ENCODE results near the gene ENTREP3.

- no peak for TF ChIP-seq BHLHE40 (IDR thresholded peaks at IDR 0.05; ENCODE audit: borderline replicate concordance)
- TF ChIP-seq FOXA1 (IDR thresholded peaks at IDR 0.05): no peak
- TF ChIP-seq FOXM1 (IDR thresholded peaks at IDR 0.05; ENCODE audit: borderline replicate concordance): no peak
- no peak for TF ChIP-seq ELF4 (IDR thresholded peaks at IDR 0.05)
- no peak for TF ChIP-seq NFRKB (IDR thresholded peaks at IDR 0.05)
- no peak for TF ChIP-seq ZNF384 (IDR thresholded peaks at IDR 0.05)
- TF ChIP-seq SP1 (IDR thresholded peaks at IDR 0.05): no peak
- no peak for TF ChIP-seq L3MBTL2 (conservative IDR thresholded peaks at IDR 0.05)
- no peak for TF ChIP-seq HDGF (IDR thresholded peaks at IDR 0.05; ENCODE audit: borderline replicate concordance)
- no peak for TF ChIP-seq TARDBP (IDR thresholded peaks at IDR 0.05)
- no peak for TF ChIP-seq ARNT (IDR thresholded peaks at IDR 0.05)
- no peak for TF ChIP-seq SUZ12 (IDR thresholded peaks at IDR 0.05)
- no peak for TF ChIP-seq FOXK2 (IDR thresholded peaks at IDR 0.05)
- no peak for TF ChIP-seq CTBP1 (IDR thresholded peaks at IDR 0.05; ENCODE audit: borderline replicate concordance)
These were observed 30.4 kb upstream of the ENTREP3 start for GRCh38 chr1:155285631-155286044.

All from HEK293T (cell line).